Measurements from ENCODE around the gene SUSD2.

DNA sequence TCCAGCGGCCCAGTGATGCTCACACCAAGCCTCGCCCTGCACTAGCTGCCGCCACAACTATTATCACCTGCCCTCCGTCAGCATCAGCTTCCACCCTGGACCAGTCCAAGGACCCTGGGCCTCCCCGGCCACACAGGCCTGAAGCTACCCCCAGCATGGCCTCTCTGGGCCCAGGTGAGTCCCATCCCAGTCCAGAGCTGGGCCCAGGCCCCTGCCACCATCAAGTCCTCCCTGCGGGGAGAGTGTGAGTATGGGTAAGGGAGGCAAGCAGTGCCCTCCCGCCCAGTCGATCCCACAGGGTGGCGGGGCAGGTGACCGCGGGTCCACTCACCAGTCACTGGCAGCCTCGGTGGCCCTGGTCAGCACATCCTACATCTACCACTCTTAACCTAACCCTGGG, 9.5 kb upstream of the SUSD2 start:
- TF ChIP-seq MTA3 (IDR thresholded peaks at IDR 0.05; ENCODE audit: borderline replicate concordance) (no peak), CREM (IDR thresholded peaks at IDR 0.05; ENCODE audit: low read depth) (no peak), RAD21 (CRISPR knock-in tag; conservative IDR thresholded peaks at IDR 0.05 in 1 of 2, IDR thresholded peaks at IDR 0.05 in 1 of 2) (no peak), ATF1 (CRISPR knock-in tag; IDR thresholded peaks at IDR 0.05) (no peak), ATF1 (tag; IDR thresholded peaks at IDR 0.05) (no peak), KDM1A (IDR thresholded peaks at IDR 0.05) (no peak), CEBPG (CRISPR knock-in tag; IDR thresholded peaks at IDR 0.05) (no peak), CEBPG (tag; conservative IDR thresholded peaks at IDR 0.05 in 1 of 2, IDR thresholded peaks at IDR 0.05 in 1 of 2) (no peak), NR1H2 (CRISPR knock-in tag; IDR thresholded peaks at IDR 0.05) (no peak), MEIS2 (IDR thresholded peaks at IDR 0.05; ENCODE audit: partially characterized antibody) (no peak)
- TF ChIP-seq, protein P1, sequence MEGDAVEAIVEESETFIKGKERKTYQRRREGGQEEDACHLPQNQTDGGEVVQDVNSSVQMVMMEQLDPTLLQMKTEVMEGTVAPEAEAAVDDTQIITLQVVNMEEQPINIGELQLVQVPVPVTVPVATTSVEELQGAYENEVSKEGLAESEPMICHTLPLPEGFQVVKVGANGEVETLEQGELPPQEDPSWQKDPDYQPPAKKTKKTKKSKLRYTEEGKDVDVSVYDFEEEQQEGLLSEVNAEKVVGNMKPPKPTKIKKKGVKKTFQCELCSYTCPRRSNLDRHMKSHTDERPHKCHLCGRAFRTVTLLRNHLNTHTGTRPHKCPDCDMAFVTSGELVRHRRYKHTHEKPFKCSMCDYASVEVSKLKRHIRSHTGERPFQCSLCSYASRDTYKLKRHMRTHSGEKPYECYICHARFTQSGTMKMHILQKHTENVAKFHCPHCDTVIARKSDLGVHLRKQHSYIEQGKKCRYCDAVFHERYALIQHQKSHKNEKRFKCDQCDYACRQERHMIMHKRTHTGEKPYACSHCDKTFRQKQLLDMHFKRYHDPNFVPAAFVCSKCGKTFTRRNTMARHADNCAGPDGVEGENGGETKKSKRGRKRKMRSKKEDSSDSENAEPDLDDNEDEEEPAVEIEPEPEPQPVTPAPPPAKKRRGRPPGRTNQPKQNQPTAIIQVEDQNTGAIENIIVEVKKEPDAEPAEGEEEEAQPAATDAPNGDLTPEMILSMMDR (IDR thresholded peaks at IDR 0.05 in 2 of 3, conservative IDR thresholded peaks at IDR 0.05 in 1 of 3; ENCODE audit: insufficient read depth in 2 of 3, low read depth in 1 of 3, low read length in 3 of 3) = no peak
- TF ChIP-seq, protein P2, sequence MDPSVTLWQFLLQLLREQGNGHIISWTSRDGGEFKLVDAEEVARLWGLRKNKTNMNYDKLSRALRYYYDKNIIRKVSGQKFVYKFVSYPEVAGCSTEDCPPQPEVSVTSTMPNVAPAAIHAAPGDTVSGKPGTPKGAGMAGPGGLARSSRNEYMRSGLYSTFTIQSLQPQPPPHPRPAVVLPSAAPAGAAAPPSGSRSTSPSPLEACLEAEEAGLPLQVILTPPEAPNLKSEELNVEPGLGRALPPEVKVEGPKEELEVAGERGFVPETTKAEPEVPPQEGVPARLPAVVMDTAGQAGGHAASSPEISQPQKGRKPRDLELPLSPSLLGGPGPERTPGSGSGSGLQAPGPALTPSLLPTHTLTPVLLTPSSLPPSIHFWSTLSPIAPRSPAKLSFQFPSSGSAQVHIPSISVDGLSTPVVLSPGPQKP (CRISPR knock-in tag; IDR thresholded peaks at IDR 0.05) = no peak
